A549 treated with Mapracorat at 1 μM for 4 hours (cell line): ENCODE results near the gene JRKL. TPM values are rescaled to one million over a fixed set of nuclear protein-coding genes. Genes with fewer than 3 reads are reported as not detected.

Experiments
- total RNA-seq: library from RNA; stranded (reverse); fragments of 200-300 nt; extraction: Qiagen RNA extraction; gene quantifications from 5 replicates; pipeline ENCODE4 v1.2.3, GENCODE V29; 2022

The JRKL gene
- 4.5 to 6.6 TPM (median 5.2 TPM) in 5 replicates for total RNA-seq

DNA sequence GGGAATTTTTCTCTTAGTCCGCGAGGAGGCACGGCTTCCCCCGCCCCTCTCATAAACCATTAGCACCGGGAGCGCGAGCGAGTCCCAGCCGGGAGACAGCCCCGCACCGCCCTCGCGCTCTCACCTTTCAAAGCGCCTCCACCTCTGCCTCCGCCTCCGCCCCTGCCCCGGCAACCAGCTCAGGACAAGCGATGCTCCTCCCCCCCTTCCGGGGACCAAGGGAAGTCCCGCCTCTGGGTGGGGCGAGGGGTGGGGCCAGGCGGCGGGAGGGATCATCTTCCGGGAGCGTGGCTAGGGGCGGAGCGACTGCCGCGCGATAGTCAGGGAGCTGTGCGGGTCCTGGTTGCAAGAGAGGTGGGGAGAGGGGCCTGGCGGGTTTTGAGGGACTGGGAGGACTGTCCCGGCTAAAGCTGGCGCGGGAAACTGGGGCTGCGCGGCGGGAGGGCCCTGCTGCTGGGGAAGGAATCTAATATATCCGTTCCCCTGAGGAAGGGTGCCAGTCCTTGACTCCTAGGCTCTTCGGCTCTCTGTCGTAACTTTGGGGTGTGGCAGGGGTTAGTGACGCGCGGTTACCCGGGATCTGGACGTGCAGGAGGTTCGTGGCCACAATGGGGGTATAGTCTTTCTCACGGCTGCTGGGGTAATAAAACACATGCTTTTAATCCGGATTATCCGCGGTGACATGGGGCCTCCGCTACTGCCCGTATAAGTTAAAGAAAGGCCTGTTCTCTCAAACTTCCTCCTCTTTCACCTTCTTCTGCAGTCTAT, at the start of gene JRKL, which contains the start of gene CCDC82:
TSS of gene JRKL (plus strand) at position 294 of the 768 bp plus-strand sequence. CDS start 637 bp downstream, outside the sequence.
TSS of gene CCDC82 (minus strand) at position 193 of the 768 bp plus-strand sequence. CDS start 5,165 bp downstream, outside the sequence.

DNA sequence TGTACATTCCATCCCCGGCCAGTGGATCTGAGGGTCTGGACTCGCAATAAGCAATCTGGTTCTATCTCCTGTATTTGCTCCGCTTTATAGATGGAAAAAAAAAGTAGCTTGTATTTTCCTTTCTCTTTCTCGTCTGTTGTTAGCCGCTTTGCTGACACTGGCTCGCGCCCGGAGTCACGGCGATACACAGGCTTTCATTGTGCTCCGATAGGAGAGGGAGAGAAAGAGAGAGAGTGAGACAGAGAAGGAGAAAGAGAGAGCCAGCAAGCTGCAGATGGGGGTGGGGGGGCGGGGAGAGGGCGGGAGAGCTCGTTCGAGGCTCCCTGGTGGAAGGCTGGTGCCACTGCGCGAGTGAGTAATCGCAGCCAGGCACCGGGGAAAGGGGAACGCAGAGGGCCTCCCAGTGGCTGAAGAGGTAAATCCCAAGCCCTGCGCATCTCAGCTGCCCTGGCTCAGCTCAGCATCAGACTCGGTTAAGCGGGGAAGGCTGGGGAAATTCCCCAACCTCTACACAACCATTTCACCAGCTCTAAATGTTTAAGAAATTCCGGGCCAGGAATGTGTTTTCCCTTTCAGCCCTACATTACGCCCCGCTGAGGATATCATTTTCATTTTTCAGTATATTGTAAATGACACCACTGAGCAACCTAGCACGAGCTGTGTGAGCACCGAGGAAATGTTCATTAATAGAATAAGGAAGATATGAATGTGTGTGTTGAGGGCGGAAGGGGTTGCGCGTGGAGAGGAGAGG, 46.7 kb upstream of the JRKL start, which contains the start of gene MAML2:
TSS of gene MAML2 (minus strand) at position 235 of the 751 bp plus-strand sequence. CDS start 1,300 bp downstream, outside the sequence.

Other genes with a start within 250 kb of the JRKL start
- 2.6 to 3.7 TPM (median 3.5 TPM) in 5 replicates for gene MAML2, start 46.8 kb upstream of the JRKL start, total RNA-seq
- 17.2 to 20.0 TPM (median 18.5 TPM) in 5 replicates for gene CCDC82, start 101 bp upstream of the JRKL start, total RNA-seq